GM23338 (cell line): ENCODE data around the gene GPR108. TPM values are rescaled to one million over a fixed set of nuclear protein-coding genes. Genes with fewer than 3 reads are reported as not detected.
"Not testable (repeated sequence)": the region's sequence is repeated elsewhere in the genome, so short reads cannot be mapped to it uniquely, and the experiment has no call there.

Source experiments
- ATAC-seq: fragments of 200-7000 bp; cut with Tn5 transposase; 3 replicates; pipeline ENCODE4 v1.9.1; 2020
- DNase-seq: peaks from one replicate; pipeline ENCODE4 v3.0.0-alpha.2; 2015; ENCODE audit warnings: low spot score
- H2AFZ ChIP-seq: fragments of 200-600 bp; sonication (generic); 2 replicates; pipeline ENCODE4 v1.8.0; 2016; ENCODE audit warnings: antibody characterized with exemption, mild to moderate bottlenecking, moderate library complexity
- H3F3A ChIP-seq: fragments of 200-600 bp; sonication (generic); replicated peaks from 2 replicates; pipeline ENCODE4 v1.8.0; 2017; ENCODE audit warnings: antibody characterized with exemption, mixed run types, low read depth
- H3K27ac ChIP-seq: fragments of 200-600 bp; sonication (generic); 2 replicates; pipeline ENCODE4 v1.6.1; 2016; ENCODE audit warnings: low read depth
- H3K27me3 ChIP-seq: fragments of 200-600 bp; sonication (generic); 2 replicates; pipeline ENCODE4 v1.8.0; 2016; ENCODE audit warnings: mild to moderate bottlenecking, mixed run types, moderate library complexity; ENCODE audit not compliant: insufficient read depth
- H3K36me3 ChIP-seq: fragments of 200-600 bp; sonication (generic); 2 replicates; pipeline ENCODE4 v1.8.0; 2016; ENCODE audit warnings: mild to moderate bottlenecking; ENCODE audit not compliant: insufficient read depth
- H3K4me1 ChIP-seq: fragments of 200-600 bp; sonication (generic); 2 replicates; pipeline ENCODE4 v1.8.0; 2016; ENCODE audit warnings: mild to moderate bottlenecking, moderate library complexity; ENCODE audit not compliant: insufficient read depth
- H3K4me2 ChIP-seq: fragments of 200-600 bp; sonication (generic); 2 replicates; pipeline ENCODE4 v1.7.1; 2017; ENCODE audit warnings: mixed run types
- H3K4me3 ChIP-seq: fragments of 200-600 bp; sonication (generic); 2 replicates; pipeline ENCODE4 v1.6.1; 2016; ENCODE audit warnings: mixed run types
- H3K79me2 ChIP-seq: fragments of 200-600 bp; sonication (generic); replicated peaks from 2 replicates; pipeline ENCODE4 v1.8.0; 2017; ENCODE audit warnings: mild to moderate bottlenecking; ENCODE audit not compliant: insufficient read depth
- H3K9me2 ChIP-seq: fragments of 200-600 bp; sonication (generic); 2 replicates; pipeline ENCODE4 v1.8.0; 2017; ENCODE audit not compliant: insufficient read depth
- H4K20me1 ChIP-seq: fragments of 200-600 bp; sonication (generic); replicated peaks from 2 replicates; pipeline ENCODE4 v1.8.0; 2017; ENCODE audit warnings: mild to moderate bottlenecking; ENCODE audit not compliant: insufficient read depth
- H3K27ac Mint-ChIP-seq: 2 replicates; pipeline ENCODE4 v1.8.0; 2020; ENCODE audit warnings: inconsistent platforms, mild to moderate bottlenecking, moderate library complexity, mixed read lengths
- H3K27me3 Mint-ChIP-seq: 3 replicates; pipeline ENCODE4 v1.8.0; 2022; ENCODE audit warnings: low read depth, mild to moderate bottlenecking, moderate library complexity, mixed read lengths, inconsistent platforms; ENCODE audit not compliant: insufficient read depth, poor library complexity
- H3K36me3 Mint-ChIP-seq: 3 replicates; pipeline ENCODE4 v1.8.0; 2021; ENCODE audit warnings: low read depth, mild to moderate bottlenecking, inconsistent platforms, moderate library complexity, mixed read lengths
- H3K4me1 Mint-ChIP-seq: 3 replicates; pipeline ENCODE4 v1.8.0; 2020; ENCODE audit warnings: mild to moderate bottlenecking, inconsistent platforms, mixed read lengths
- H3K4me3 Mint-ChIP-seq: 3 replicates; pipeline ENCODE4 v1.8.0; 2021; ENCODE audit warnings: moderate library complexity, mild to moderate bottlenecking, inconsistent platforms, mixed read lengths
- H3K9me3 Mint-ChIP-seq: 3 replicates; pipeline ENCODE4 v1.8.0; 2020; ENCODE audit warnings: moderate library complexity, mild to moderate bottlenecking, inconsistent platforms, mixed read lengths
- EZH2phosphoT487 ChIP-seq: fragments of 200-600 bp; sonication (generic); IDR thresholded peaks from one replicate; pipeline ENCODE4 v1.8.1; 2018; ENCODE audit warnings: antibody characterized with exemption; ENCODE audit not compliant: unreplicated experiment
- JUNB ChIP-seq: IDR thresholded peaks from one replicate; pipeline ENCODE4 v1.6.1; 2016; ENCODE audit warnings: antibody characterized with exemption; ENCODE audit not compliant: unreplicated experiment
- NANOG ChIP-seq: IDR thresholded peaks from 2 replicates; pipeline ENCODE4 v1.6.1; 2016; ENCODE audit warnings: antibody characterized with exemption, borderline replicate concordance
- POLR2AphosphoS5 ChIP-seq: IDR thresholded peaks from 2 replicates; pipeline ENCODE4 v1.6.1; 2016; ENCODE audit warnings: antibody characterized with exemption, low read depth
- STAT1 ChIP-seq: IDR thresholded peaks from one replicate; pipeline ENCODE4 v1.6.1; 2016; ENCODE audit warnings: antibody characterized with exemption; ENCODE audit not compliant: unreplicated experiment
- ZNF114 ChIP-seq: fragments of 250-450 bp; sonication (Bioruptor Pico); IDR thresholded peaks from 2 replicates; pipeline ENCODE4 v1.5.0; 2020; ENCODE audit warnings: mild to moderate bottlenecking, moderate library complexity
- ZNF331 ChIP-seq: fragments of 250-450 bp; sonication (Bioruptor Pico); IDR thresholded peaks from 2 replicates; pipeline ENCODE4 v1.5.0; 2020; ENCODE audit warnings: low read depth, mild to moderate bottlenecking, moderate library complexity
- polyA plus RNA-seq: library from polyadenylated mRNA; unstranded; fragments of >200 nt; fragmentation: Nextera tagmentation; extraction: Ambion mirVana; gene quantifications from 2 replicates; pipeline ENCODE4 v1.2.1, GENCODE V29; 2016
- total RNA-seq: library from RNA; depleted of rRNA; stranded (reverse); fragments of >200 nt; shearing (Covaris generic); gene quantifications from 2 replicates; pipeline ENCODE4 v1.2.3, GENCODE V29; 2014
- TF ChIP-seq, protein P1 (sequence below), 2 experiments: fragments of 200-600 bp in 1 of 2; sonication (generic) in 1 of 2; conservative IDR thresholded peaks; 2 replicates each; pipeline versions ENCODE4 v1.5.1 to v1.6.1; 2016 to 2017; ENCODE audit warnings: antibody characterized with exemption in 2 of 2, low read depth in 2 of 2, mild to moderate bottlenecking in 2 of 2, moderate library complexity in 1 of 2
- TF ChIP-seq, protein P2 (sequence below): IDR thresholded peaks from 2 replicates; pipeline ENCODE4 v1.6.1; 2016; ENCODE audit warnings: antibody characterized with exemption
- TF ChIP-seq, protein P3 (sequence below): IDR thresholded peaks from one replicate; pipeline ENCODE4 v1.6.1; 2018; ENCODE audit warnings: antibody characterized with exemption; ENCODE audit not compliant: unreplicated experiment

Gene GPR108
- total and polyA plus RNA-seq, 2 experiments from 2014 or later = 44.8 to 57.9 TPM

DNA sequence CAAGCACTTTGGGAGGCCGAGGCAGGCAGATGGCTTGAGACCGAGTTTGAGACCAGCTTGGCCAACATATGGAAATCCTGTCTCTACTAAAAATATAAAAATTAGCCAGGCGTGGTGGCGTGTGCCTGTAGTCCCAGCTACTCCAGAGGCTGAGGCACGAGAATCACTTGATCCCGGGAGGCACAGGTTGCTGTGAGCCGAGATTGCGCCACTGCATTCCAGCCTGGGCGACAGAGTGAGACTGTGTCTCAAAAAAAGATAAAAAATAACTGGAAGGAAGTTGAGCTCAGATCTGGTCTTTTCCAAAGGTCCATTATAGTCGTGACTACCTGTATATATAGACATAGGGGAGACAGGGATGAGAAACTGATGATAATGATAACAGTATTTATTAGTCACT lies 11.2 kb upstream of the GPR108 start:
- H3K27me3 ChIP-seq, ATAC-seq, DNase-seq, H3K27ac ChIP-seq, H3K4me3 ChIP-seq, H3K27ac Mint-ChIP-seq, H2AFZ ChIP-seq, H3K4me3 Mint-ChIP-seq, H3K79me2 ChIP-seq, H3K4me2 ChIP-seq, H3K9me3 Mint-ChIP-seq, H3K9me2 ChIP-seq: not testable (repeated sequence)
- peaks cover 57% of the 10 kb centered on the region for H3K36me3 ChIP-seq
- H4K20me1 ChIP-seq = peaks cover 13% of the 10 kb centered on the region
- H3K4me1 ChIP-seq = peaks cover 13% of the 10 kb centered on the region; the same call in 1 of the 2 replicates
- H3F3A ChIP-seq = peaks cover 15% of the 10 kb centered on the region
- H3K4me1 Mint-ChIP-seq = peaks cover 12% of the 10 kb centered on the region
- peaks cover 79% of the 10 kb centered on the region for H3K36me3 Mint-ChIP-seq
- peaks cover 24% of the 10 kb centered on the region for H3K27me3 Mint-ChIP-seq

DNA sequence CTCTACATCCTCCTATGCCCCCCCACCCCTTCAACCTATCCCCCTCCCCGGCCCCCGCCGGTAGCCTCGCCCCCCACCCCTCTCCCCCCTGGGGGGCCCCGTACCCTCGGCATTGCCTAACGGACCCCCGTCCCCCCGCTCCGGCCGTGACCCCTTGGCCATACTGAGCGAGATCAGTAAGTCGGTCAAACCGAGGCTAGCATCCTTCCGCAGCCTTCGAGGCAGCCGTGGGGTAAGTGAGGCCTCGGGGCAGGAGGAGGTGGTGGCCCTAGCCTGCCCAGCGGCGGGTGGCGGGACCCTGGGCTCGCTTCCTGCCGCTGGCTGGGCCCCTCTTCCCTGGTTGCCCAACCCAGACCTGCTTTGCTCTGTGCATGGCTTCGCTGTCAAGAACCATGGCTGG lies 8.6 kb upstream of the GPR108 start:
- H3K27me3 ChIP-seq = no peaks in the 10 kb centered on the region
- peaks cover 19% of the 10 kb centered on the region for H3K79me2 ChIP-seq
- H3K4me2 ChIP-seq = no peak overlapping the region
- no peaks in the 10 kb centered on the region for H3K9me3 Mint-ChIP-seq
- no peak overlapping the region for H3K27ac Mint-ChIP-seq
- no peak overlapping the region for H3K27ac ChIP-seq
- no peaks in the 10 kb centered on the region for H3F3A ChIP-seq
- DNase-seq (no peak), ATAC-seq (no peak)
- H2AFZ ChIP-seq = no peak overlapping the region
- H3K4me1 Mint-ChIP-seq = peaks cover 21% of the 10 kb centered on the region
- H3K9me2 ChIP-seq = no peaks in the 10 kb centered on the region
- H3K4me1 ChIP-seq = peaks cover 8% of the 10 kb centered on the region; the same call in 1 of the 2 replicates
- peaks cover 55% of the 10 kb centered on the region for H3K36me3 ChIP-seq
- peaks cover 24% of the 10 kb centered on the region for H4K20me1 ChIP-seq
- H3K4me3 ChIP-seq = no peak overlapping the region
- H3K4me3 Mint-ChIP-seq = no peak overlapping the region; the same call in 2 of the 3 replicates
- peaks cover 15% of the 10 kb centered on the region for H3K27me3 Mint-ChIP-seq
- H3K36me3 Mint-ChIP-seq = peaks cover 78% of the 10 kb centered on the region
- no peak for TF ChIP-seq EZH2phosphoT487
- no peak for TF ChIP-seq ZNF331 (CRISPR knock-in tag)
- TF ChIP-seq, protein P1, sequence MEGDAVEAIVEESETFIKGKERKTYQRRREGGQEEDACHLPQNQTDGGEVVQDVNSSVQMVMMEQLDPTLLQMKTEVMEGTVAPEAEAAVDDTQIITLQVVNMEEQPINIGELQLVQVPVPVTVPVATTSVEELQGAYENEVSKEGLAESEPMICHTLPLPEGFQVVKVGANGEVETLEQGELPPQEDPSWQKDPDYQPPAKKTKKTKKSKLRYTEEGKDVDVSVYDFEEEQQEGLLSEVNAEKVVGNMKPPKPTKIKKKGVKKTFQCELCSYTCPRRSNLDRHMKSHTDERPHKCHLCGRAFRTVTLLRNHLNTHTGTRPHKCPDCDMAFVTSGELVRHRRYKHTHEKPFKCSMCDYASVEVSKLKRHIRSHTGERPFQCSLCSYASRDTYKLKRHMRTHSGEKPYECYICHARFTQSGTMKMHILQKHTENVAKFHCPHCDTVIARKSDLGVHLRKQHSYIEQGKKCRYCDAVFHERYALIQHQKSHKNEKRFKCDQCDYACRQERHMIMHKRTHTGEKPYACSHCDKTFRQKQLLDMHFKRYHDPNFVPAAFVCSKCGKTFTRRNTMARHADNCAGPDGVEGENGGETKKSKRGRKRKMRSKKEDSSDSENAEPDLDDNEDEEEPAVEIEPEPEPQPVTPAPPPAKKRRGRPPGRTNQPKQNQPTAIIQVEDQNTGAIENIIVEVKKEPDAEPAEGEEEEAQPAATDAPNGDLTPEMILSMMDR (conservative IDR thresholded peaks at IDR 0.05; ENCODE audit: low read depth in 2 of 2) = no peak
- TF ChIP-seq JUNB = no peak
- TF ChIP-seq, protein P2, sequence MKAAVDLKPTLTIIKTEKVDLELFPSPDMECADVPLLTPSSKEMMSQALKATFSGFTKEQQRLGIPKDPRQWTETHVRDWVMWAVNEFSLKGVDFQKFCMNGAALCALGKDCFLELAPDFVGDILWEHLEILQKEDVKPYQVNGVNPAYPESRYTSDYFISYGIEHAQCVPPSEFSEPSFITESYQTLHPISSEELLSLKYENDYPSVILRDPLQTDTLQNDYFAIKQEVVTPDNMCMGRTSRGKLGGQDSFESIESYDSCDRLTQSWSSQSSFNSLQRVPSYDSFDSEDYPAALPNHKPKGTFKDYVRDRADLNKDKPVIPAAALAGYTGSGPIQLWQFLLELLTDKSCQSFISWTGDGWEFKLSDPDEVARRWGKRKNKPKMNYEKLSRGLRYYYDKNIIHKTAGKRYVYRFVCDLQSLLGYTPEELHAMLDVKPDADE = no peak
- no peak for TF ChIP-seq STAT1
- TF ChIP-seq, protein P3, sequence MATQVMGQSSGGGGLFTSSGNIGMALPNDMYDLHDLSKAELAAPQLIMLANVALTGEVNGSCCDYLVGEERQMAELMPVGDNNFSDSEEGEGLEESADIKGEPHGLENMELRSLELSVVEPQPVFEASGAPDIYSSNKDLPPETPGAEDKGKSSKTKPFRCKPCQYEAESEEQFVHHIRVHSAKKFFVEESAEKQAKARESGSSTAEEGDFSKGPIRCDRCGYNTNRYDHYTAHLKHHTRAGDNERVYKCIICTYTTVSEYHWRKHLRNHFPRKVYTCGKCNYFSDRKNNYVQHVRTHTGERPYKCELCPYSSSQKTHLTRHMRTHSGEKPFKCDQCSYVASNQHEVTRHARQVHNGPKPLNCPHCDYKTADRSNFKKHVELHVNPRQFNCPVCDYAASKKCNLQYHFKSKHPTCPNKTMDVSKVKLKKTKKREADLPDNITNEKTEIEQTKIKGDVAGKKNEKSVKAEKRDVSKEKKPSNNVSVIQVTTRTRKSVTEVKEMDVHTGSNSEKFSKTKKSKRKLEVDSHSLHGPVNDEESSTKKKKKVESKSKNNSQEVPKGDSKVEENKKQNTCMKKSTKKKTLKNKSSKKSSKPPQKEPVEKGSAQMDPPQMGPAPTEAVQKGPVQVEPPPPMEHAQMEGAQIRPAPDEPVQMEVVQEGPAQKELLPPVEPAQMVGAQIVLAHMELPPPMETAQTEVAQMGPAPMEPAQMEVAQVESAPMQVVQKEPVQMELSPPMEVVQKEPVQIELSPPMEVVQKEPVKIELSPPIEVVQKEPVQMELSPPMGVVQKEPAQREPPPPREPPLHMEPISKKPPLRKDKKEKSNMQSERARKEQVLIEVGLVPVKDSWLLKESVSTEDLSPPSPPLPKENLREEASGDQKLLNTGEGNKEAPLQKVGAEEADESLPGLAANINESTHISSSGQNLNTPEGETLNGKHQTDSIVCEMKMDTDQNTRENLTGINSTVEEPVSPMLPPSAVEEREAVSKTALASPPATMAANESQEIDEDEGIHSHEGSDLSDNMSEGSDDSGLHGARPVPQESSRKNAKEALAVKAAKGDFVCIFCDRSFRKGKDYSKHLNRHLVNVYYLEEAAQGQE = no peak
- TF ChIP-seq ZNF114 (CRISPR knock-in tag) = no peak
- TF ChIP-seq POLR2AphosphoS5 = no peak
- TF ChIP-seq NANOG = no peak
